Measurements from ENCODE around the gene ZNF555.

ZNF555 gene

GRCh38 chr19:2827022-2827421 lies 14.3 kb upstream of the ZNF555 start:
- TF ChIP-seq GATA1 (IDR thresholded peaks at IDR 0.05; ENCODE audit: low read depth, low read length) = no peak
- TF ChIP-seq POLR2A (IDR thresholded peaks at IDR 0.05; ENCODE audit: low read length) = no peak
- no peak for DNase-seq

DNA sequence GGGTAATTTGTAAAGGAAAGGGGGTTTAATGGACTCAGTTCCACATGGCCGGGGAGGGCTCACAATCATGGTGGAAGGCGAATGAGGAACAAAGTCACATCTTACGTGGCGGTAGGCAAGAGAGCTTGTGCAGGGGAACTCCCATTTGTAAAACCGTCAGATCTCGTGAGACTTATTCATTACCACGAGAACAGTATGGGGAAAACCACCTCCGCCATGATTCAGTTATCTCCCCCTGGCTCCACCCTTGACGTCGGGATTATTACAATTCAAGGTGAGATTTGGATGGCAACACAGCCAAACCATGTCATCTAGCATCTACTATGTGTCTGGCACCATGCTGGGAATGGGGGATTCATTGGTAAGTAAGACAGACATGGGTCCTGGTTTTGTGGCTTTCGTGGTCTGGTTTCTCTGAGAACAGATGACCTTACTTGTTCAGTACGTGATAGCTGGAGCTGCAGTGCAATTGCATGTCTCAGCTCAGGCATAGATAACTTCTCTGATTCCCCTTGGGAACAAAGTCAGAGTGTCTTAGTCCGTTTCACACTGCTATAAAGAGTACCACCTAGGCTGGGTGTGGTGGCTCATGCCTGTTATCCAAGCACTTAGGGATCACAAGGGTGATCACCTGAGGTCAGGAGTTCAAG lies 13.3 kb upstream of the ZNF555 start:
- no peak for DNase-seq
- TF ChIP-seq POLR2A (IDR thresholded peaks at IDR 0.05; ENCODE audit: low read length) (no peak), GATA1 (IDR thresholded peaks at IDR 0.05; ENCODE audit: low read depth, low read length) (no peak)

DNA sequence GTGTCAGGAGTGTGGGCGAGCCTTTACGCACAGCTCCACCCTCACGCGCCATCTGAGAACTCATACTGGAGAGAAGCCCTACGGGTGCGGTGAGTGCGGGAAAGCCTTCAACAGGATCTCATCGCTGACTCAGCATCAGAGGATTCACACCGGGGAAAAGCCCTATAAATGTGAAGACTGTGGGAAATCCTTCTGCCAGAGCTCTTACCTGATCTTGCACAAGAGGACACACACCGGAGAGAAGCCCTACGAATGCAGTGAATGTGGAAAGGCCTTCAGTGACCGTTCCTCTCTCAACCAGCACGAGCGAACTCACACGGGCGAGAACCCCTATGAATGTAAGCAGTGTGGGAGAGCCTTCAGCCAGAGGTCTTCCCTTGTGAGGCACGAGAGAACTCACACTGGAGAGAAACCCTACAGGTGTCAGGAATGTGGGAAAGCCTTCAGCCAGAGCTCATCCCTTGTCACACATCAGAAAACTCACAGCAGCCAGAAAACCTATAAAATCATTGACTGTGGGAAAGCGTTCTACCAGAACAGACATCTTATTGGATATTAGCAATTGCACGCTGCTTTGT lies 6.9 kb upstream of the ZNF555 start:
- TF ChIP-seq POLR2A (IDR thresholded peaks at IDR 0.05; ENCODE audit: low read length) = no peak
- TF ChIP-seq GATA1 (IDR thresholded peaks at IDR 0.05; ENCODE audit: low read depth, low read length) = no peak
- no peak for DNase-seq

DNA sequence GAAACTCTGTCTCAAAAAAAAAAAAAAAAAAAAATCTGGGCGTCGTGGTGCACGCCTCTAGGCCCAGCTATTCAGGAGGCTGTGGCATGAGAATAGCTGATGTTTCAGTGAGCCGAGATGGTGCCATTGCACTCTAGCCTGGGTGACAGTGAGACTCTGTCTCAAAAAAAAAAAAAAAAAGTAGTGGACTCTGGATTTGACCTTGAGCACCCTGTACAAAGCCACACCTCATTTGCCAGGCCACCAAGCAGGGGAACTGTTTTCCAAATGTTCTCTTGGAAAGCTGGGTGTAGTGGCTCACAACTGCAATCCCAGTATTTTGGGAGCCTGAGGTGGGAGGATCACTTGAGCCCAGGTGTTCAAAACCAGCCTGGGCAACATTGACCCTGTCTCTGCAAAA lies 3.8 kb upstream of the ZNF555 start:
- no peak for DNase-seq
- TF ChIP-seq POLR2A (IDR thresholded peaks at IDR 0.05; ENCODE audit: low read length) (no peak), GATA1 (IDR thresholded peaks at IDR 0.05; ENCODE audit: low read depth, low read length) (no peak)

GRCh38 chr19:2841855-2842574 lies 740 bp downstream of the ZNF555 start:
- no peak for DNase-seq
- TF ChIP-seq POLR2A (IDR thresholded peaks at IDR 0.05; ENCODE audit: low read length) (no peak), GATA1 (IDR thresholded peaks at IDR 0.05; ENCODE audit: low read depth, low read length) (no peak)

GRCh38 chr19:2845107-2845506 lies 3.8 kb downstream of the ZNF555 start:
- TF ChIP-seq POLR2A (IDR thresholded peaks at IDR 0.05; ENCODE audit: low read length) = no peak
- no peak for TF ChIP-seq GATA1 (IDR thresholded peaks at IDR 0.05; ENCODE audit: low read depth, low read length)
- DNase-seq = no peak

GRCh38 chr19:2846180-2846894 lies 5.1 kb downstream of the ZNF555 start:
- TF ChIP-seq POLR2A (IDR thresholded peaks at IDR 0.05; ENCODE audit: low read length) (no peak), GATA1 (IDR thresholded peaks at IDR 0.05; ENCODE audit: low read depth, low read length) (no peak)
- no peak for DNase-seq

GRCh38 chr19:2847507-2847906 lies 6.2 kb downstream of the ZNF555 start:
- TF ChIP-seq POLR2A (IDR thresholded peaks at IDR 0.05; ENCODE audit: low read length) (no peak), GATA1 (IDR thresholded peaks at IDR 0.05; ENCODE audit: low read depth, low read length) (no peak)
- DNase-seq = no peak

GRCh38 chr19:2848616-2849015 lies 7.3 kb downstream of the ZNF555 start:
- no peak for TF ChIP-seq GATA1 (IDR thresholded peaks at IDR 0.05; ENCODE audit: low read depth, low read length)
- no peak for TF ChIP-seq POLR2A (IDR thresholded peaks at IDR 0.05; ENCODE audit: low read length)
- DNase-seq = no peak

DNA sequence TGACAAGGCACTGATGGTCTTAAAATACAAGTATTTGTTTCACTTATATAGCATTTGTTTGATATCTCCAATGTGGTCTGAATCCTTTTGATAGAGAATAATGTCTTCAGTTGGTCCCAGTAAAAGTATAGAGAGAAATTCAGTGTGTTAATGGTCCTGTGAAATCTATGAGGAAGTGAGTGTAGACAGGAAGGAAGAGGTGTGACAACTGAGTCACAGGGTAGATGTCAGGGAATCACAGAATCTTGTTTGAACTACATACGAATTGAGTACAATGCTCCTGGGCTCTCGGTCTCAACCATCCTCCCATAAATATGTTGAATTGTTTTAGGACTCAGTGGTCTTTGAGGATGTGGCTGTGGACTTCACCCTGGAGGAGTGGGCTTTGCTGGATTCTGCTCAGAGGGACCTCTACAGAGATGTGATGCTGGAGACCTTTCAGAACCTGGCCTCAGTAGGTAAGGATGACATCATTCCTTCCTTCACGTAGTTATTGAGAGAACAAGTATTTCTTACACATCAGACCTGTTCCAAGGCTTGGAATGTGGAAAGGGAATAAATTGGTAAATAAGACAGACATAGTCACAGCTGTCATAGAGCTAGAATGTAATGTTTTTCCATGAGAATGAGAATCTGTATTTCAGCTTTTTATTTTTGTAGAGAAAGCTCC lies 9.1 kb downstream of the ZNF555 start:
- TF ChIP-seq POLR2A (IDR thresholded peaks at IDR 0.05; ENCODE audit: low read length) (no peak), GATA1 (IDR thresholded peaks at IDR 0.05; ENCODE audit: low read depth, low read length) (no peak)
- no peak for DNase-seq

DNA sequence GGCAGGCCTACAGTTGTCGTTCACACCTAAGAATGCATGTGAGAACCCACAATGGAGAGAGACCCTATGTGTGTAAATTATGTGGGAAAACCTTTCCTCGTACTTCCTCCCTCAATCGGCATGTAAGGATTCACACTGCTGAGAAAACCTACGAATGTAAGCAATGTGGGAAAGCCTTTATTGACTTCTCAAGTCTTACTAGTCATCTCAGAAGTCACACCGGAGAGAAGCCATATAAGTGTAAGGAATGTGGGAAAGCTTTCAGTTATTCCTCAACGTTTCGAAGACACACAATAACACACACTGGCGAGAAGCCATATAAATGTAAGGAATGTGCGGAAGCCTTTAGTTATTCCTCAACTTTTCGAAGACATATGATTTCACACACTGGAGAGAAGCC lies 11.3 kb downstream of the ZNF555 start:
- DNase-seq = no peak
- TF ChIP-seq GATA1 (IDR thresholded peaks at IDR 0.05; ENCODE audit: low read depth, low read length) (no peak), POLR2A (IDR thresholded peaks at IDR 0.05; ENCODE audit: low read length) (no peak)

- no peak for TF ChIP-seq GATA1 (IDR thresholded peaks at IDR 0.05; ENCODE audit: low read depth, low read length)
- no peak for TF ChIP-seq POLR2A (IDR thresholded peaks at IDR 0.05; ENCODE audit: low read length)
- no peak for DNase-seq
These were observed 11.8 kb downstream of the ZNF555 start for GRCh38 chr19:2853015-2853606.

DNA sequence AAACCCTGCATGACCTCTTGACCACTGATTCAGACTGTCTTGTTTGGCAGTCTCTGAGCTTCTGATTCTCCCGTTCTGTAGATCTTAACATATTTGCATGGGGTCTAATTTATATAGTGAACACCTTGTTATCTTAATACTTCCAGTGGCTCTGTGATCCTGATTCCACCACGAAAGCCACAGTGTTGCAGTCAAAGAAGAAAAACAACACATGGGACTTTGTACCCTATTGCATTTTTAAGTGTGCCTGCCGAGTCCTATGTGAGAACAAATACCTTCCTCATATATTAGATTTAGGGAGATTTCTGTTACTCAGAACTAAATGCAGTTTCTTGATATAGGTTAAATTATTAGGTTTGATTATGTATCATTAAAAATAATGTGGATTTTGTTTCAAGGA lies 13.6 kb downstream of the ZNF555 start:
- TF ChIP-seq GATA1 (IDR thresholded peaks at IDR 0.05; ENCODE audit: low read depth, low read length) (no peak), POLR2A (IDR thresholded peaks at IDR 0.05; ENCODE audit: low read length) (no peak)
- no peak for DNase-seq
